WTC11 (cell line): Measurements from ENCODE around the gene LSM5. TPM values are rescaled to one million over a fixed set of nuclear protein-coding genes. Genes with fewer than 3 reads are reported as not detected.
A peak's percentile ranks its signal among the peaks of the same experiment; 100 is the strongest.

ENCODE experiments used
- ATAC-seq: fragments of 200-7000 bp; cut with Tn5 transposase; 2 replicates; pipeline ENCODE4 v1.10.0; 2021; ENCODE audit warnings: mild to moderate bottlenecking, moderate library complexity
- Bru-seq: library from RNA; stranded (reverse); fragments of 400-500 nt; gene quantifications from one replicate; lab custom pipeline; 2021; lab: Mats Ljungman, UMichigan
- CTCF ChIA-PET: fragments of 300-600 bp; sonication (Branson Sonifier 250); formaldehyde crosslinking; loops from one replicate; lab custom pipeline; 2021; ENCODE audit warnings: antibody characterized with exemption; lab: Charles Lee
- POLR2A ChIA-PET: fragments of 350-600 bp; sonication (Branson Sonifier 250); formaldehyde crosslinking; loops from one replicate; lab custom pipeline; 2021; ENCODE audit warnings: antibody characterized with exemption; lab: Charles Lee
- DNase-seq: peaks from one replicate; pipeline ENCODE4 v3.0.0; 2021; ENCODE audit warnings: low spot score
- H3K27ac Mint-ChIP-seq: 2 replicates; pipeline ENCODE4 v1.8.0; 2021; ENCODE audit warnings: mixed read lengths
- H3K27me3 Mint-ChIP-seq: 2 replicates; pipeline ENCODE4 v1.8.0; 2021; ENCODE audit warnings: low read depth, mild to moderate bottlenecking, moderate library complexity, mixed read lengths
- H3K36me3 Mint-ChIP-seq: 2 replicates; pipeline ENCODE4 v1.8.0; 2021; ENCODE audit warnings: mixed read lengths
- H3K4me1 Mint-ChIP-seq: 2 replicates; pipeline ENCODE4 v1.8.0; 2022; ENCODE audit warnings: mixed read lengths
- H3K4me3 Mint-ChIP-seq: 2 replicates; pipeline ENCODE4 v1.8.0; 2021; ENCODE audit warnings: mild to moderate bottlenecking, moderate library complexity, mixed read lengths
- H3K9me3 Mint-ChIP-seq: 2 replicates; pipeline ENCODE4 v1.8.0; 2021; ENCODE audit warnings: mixed read lengths
- CREM ChIP-seq: sonication (generic); formaldehyde crosslinking; IDR thresholded peaks from 2 replicates; pipeline ENCODE4 v1.8.1; 2022; ENCODE audit warnings: mild to moderate bottlenecking, missing genetic modification reagents, moderate library complexity
- CTCF ChIP-seq: fragments of 200-600 bp; IDR thresholded peaks from 2 replicates; pipeline ENCODE4 v1.8.0; 2022; ENCODE audit warnings: antibody characterized with exemption
- E2F4 ChIP-seq: sonication (generic); formaldehyde crosslinking; IDR thresholded peaks from 2 replicates; pipeline ENCODE4 v1.8.1; 2022; ENCODE audit warnings: low read depth, mild to moderate bottlenecking, moderate library complexity, missing genetic modification reagents, borderline replicate concordance
- ERG ChIP-seq: fragments of 250-450 bp; sonication (Bioruptor Pico); IDR thresholded peaks from 2 replicates; pipeline ENCODE4 v1.8.0; 2021; ENCODE audit warnings: mild to moderate bottlenecking
- FOXK1 ChIP-seq: sonication (generic); formaldehyde crosslinking; IDR thresholded peaks from 2 replicates; pipeline ENCODE4 v1.8.0; 2022; ENCODE audit warnings: mild to moderate bottlenecking, moderate library complexity, missing genetic modification reagents
- FOXP4 ChIP-seq: sonication (generic); formaldehyde crosslinking; IDR thresholded peaks from 2 replicates; pipeline ENCODE4 v1.8.0; 2022; ENCODE audit warnings: mild to moderate bottlenecking, missing genetic modification reagents
- GABPB1 ChIP-seq: sonication (generic); formaldehyde crosslinking; IDR thresholded peaks from 2 replicates; pipeline ENCODE4 v1.8.1; 2023; ENCODE audit warnings: mild to moderate bottlenecking, missing genetic modification reagents
- GRHL2 ChIP-seq: fragments of 250-450 bp; sonication (Bioruptor Pico); IDR thresholded peaks from 2 replicates; pipeline ENCODE4 v1.8.0; 2022; ENCODE audit warnings: mild to moderate bottlenecking, moderate library complexity; ENCODE audit not compliant: insufficient replicate concordance, severe bottlenecking
- JUN ChIP-seq: sonication (generic); formaldehyde crosslinking; IDR thresholded peaks from 2 replicates; pipeline ENCODE4 v1.8.0; 2023; ENCODE audit warnings: mild to moderate bottlenecking, missing genetic modification reagents
- KAT7 ChIP-seq: sonication (generic); formaldehyde crosslinking; IDR thresholded peaks from 2 replicates; pipeline ENCODE4 v1.8.1; 2023; ENCODE audit warnings: missing genetic modification reagents, mild to moderate bottlenecking, borderline replicate concordance
- NFYB ChIP-seq: sonication (generic); formaldehyde crosslinking; conservative IDR thresholded peaks from 2 replicates; pipeline ENCODE4 v1.8.0; 2022; ENCODE audit warnings: low read depth, missing genetic modification reagents
- NR1H2 ChIP-seq: sonication (generic); formaldehyde crosslinking; IDR thresholded peaks from 2 replicates; pipeline ENCODE4 v1.9.0; 2021; ENCODE audit warnings: mild to moderate bottlenecking, moderate library complexity, missing genetic modification reagents
- OVOL2 ChIP-seq: fragments of 250-450 bp; sonication (Bioruptor Pico); IDR thresholded peaks from 2 replicates; pipeline ENCODE4 v1.9.0; 2021; ENCODE audit warnings: mild to moderate bottlenecking, borderline replicate concordance
- PRRX2 ChIP-seq: fragments of 250-450 bp; sonication (Bioruptor Pico); IDR thresholded peaks from 2 replicates; pipeline ENCODE4 v1.8.0; 2021; ENCODE audit warnings: mild to moderate bottlenecking
- SMAD3 ChIP-seq: sonication (generic); formaldehyde crosslinking; IDR thresholded peaks from 2 replicates; pipeline ENCODE4 v1.8.0; 2022; ENCODE audit warnings: missing genetic modification reagents, mild to moderate bottlenecking, borderline replicate concordance
- TEAD4 ChIP-seq: sonication (generic); formaldehyde crosslinking; IDR thresholded peaks from 2 replicates; pipeline ENCODE4 v1.8.0; 2022; ENCODE audit warnings: mild to moderate bottlenecking, missing genetic modification reagents
- ZBTB21 ChIP-seq: sonication (generic); formaldehyde crosslinking; IDR thresholded peaks from 2 replicates; pipeline ENCODE4 v1.8.1; 2023; ENCODE audit warnings: mild to moderate bottlenecking, missing genetic modification reagents, borderline replicate concordance
- ZNF232 ChIP-seq: sonication (generic); formaldehyde crosslinking; IDR thresholded peaks from 2 replicates; pipeline ENCODE4 v1.8.0; 2022; ENCODE audit warnings: mild to moderate bottlenecking, missing genetic modification reagents
- ZNF263 ChIP-seq: sonication (generic); formaldehyde crosslinking; IDR thresholded peaks from 2 replicates; pipeline ENCODE4 v1.8.1; 2022; ENCODE audit warnings: low read depth, mild to moderate bottlenecking, moderate library complexity, missing genetic modification reagents
- long read RNA-seq, 3 experiments: library from RNA in 1 of 3; library from capped mRNA in 1 of 3; library from polyadenylated mRNA in 1 of 3; unstranded in 2 of 3; stranded (forward) in 1 of 3; transcript quantifications; one replicate each; pipeline ENCODE4 v2.0.0, GENCODE V29; 2021
- total RNA-seq: library from RNA; stranded (reverse); gene quantifications from 3 replicates; pipeline ENCODE4 v1.2.3, GENCODE V29; 2021
- TF ChIP-seq, protein P1 (sequence below): sonication (generic); formaldehyde crosslinking; IDR thresholded peaks from 2 replicates; pipeline ENCODE4 v1.8.1; 2023; ENCODE audit warnings: mild to moderate bottlenecking, missing genetic modification reagents, moderate library complexity
- TF ChIP-seq, protein P2 (sequence below): sonication (generic); formaldehyde crosslinking; IDR thresholded peaks from 2 replicates; pipeline ENCODE4 v1.8.0; 2022; ENCODE audit warnings: mild to moderate bottlenecking, missing genetic modification reagents
- TF ChIP-seq, protein P3 (sequence below): sonication (generic); formaldehyde crosslinking; conservative IDR thresholded peaks from 2 replicates; pipeline ENCODE4 v1.8.1; 2022; ENCODE audit warnings: mild to moderate bottlenecking, missing genetic modification reagents
- TF ChIP-seq, protein P4 (sequence below): sonication (generic); formaldehyde crosslinking; IDR thresholded peaks from 2 replicates; pipeline ENCODE4 v1.8.1; 2022; ENCODE audit warnings: mild to moderate bottlenecking, missing genetic modification reagents, moderate library complexity, borderline replicate concordance

LSM5 gene
- total RNA-seq = 89.3 to 96.1 TPM (median 89.5 TPM) in 3 replicates
- Bru-seq, nascent RNA = percentile 92 among the genes with signal in this experiment
- long read RNA-seq, experiment 1, transcript LSM5-208 (5 exons, 2,258 nt) = major isoform, 164 of 186 reads
- long read RNA-seq, experiment 1, partial matches to known transcripts = 0 of 186 reads
- long read RNA-seq, experiment 1, other reads (novel, unspliced or antisense) = 9 of 186 reads
- long read RNA-seq, experiment 2, transcript LSM5-208 (5 exons, 2,258 nt) = major isoform, 122 of 205 reads
- long read RNA-seq, experiment 2, partial matches to known transcripts = 23 of 205 reads
- long read RNA-seq, experiment 2, other reads (novel, unspliced or antisense) = 45 of 205 reads
- long read RNA-seq, experiment 3, transcript LSM5-208 (5 exons, 2,258 nt) = major isoform, 25 of 37 reads
- long read RNA-seq, experiment 3, partial matches to known transcripts = 0 of 37 reads
- long read RNA-seq, experiment 3, other reads (novel, unspliced or antisense) = 6 of 37 reads

- ChIA-PET CTCF (interaction anchor here (1.0 to 1.3 kb wide), 2 partner anchors 11 to 112 kb away, joined by 3 to 6 read pairs; no protein-coding TSS in a partner anchor), POLR2A (no interaction called here)
- H3K36me3 Mint-ChIP-seq = peaks cover 28% of the 10 kb centered on the region
- peak within 1 kb of the TSS; percentile 96 for H3K4me3 Mint-ChIP-seq
- peak within 1 kb of the TSS; percentile 93 for H3K27ac Mint-ChIP-seq
- DNase-seq (peak; percentile 84), ATAC-seq (peak; percentile 75)
- peaks cover 12% of the 10 kb centered on the region for H3K4me1 Mint-ChIP-seq
- no peaks in the 10 kb centered on the region for H3K27me3 Mint-ChIP-seq
- no peaks in the 10 kb centered on the region for H3K9me3 Mint-ChIP-seq
- TF ChIP-seq PRRX2 (CRISPR knock-in tag) (no peak), OVOL2 (CRISPR knock-in tag) (no peak), KAT7 (CRISPR knock-in tag) (peak; percentile 90), JUN (CRISPR knock-in tag) (no peak; the same call in none of the 2 replicates), ERG (CRISPR knock-in tag) (no peak), ZNF232 (CRISPR knock-in tag) (peak; percentile 51; the same call in 1 of the 2 replicates), ZNF263 (CRISPR knock-in tag) (no peak), GABPB1 (CRISPR knock-in tag) (peak; percentile 86), TEAD4 (CRISPR knock-in tag) (peak; percentile 52; the same call in 1 of the 2 replicates), CTCF (no peak), ZBTB21 (no peak), FOXP4 (peak; percentile 73; the same call in 1 of the 2 replicates), NFYB (CRISPR knock-in tag) (no peak), GRHL2 (CRISPR knock-in tag) (no peak), CREM (peak; percentile 64), SMAD3 (CRISPR knock-in tag) (no peak), FOXK1 (CRISPR knock-in tag) (peak; percentile 93), E2F4 (CRISPR knock-in tag) (0 out of 2 replicates have a peak, but pooled peaks have one; percentile 37), NR1H2 (CRISPR knock-in tag) (no peak)
- TF ChIP-seq, protein P1, sequence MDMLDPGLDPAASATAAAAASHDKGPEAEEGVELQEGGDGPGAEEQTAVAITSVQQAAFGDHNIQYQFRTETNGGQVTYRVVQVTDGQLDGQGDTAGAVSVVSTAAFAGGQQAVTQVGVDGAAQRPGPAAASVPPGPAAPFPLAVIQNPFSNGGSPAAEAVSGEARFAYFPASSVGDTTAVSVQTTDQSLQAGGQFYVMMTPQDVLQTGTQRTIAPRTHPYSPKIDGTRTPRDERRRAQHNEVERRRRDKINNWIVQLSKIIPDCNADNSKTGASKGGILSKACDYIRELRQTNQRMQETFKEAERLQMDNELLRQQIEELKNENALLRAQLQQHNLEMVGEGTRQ (CRISPR knock-in tag) = peak; percentile 34; the same call in 1 of the 2 replicates
- TF ChIP-seq, protein P2, sequence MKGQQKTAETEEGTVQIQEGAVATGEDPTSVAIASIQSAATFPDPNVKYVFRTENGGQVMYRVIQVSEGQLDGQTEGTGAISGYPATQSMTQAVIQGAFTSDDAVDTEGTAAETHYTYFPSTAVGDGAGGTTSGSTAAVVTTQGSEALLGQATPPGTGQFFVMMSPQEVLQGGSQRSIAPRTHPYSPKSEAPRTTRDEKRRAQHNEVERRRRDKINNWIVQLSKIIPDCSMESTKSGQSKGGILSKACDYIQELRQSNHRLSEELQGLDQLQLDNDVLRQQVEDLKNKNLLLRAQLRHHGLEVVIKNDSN = peak; percentile 40; the same call in 1 of the 2 replicates
- TF ChIP-seq, protein P3, sequence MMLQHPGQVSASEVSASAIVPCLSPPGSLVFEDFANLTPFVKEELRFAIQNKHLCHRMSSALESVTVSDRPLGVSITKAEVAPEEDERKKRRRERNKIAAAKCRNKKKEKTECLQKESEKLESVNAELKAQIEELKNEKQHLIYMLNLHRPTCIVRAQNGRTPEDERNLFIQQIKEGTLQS (CRISPR knock-in tag) = no peak
- TF ChIP-seq, protein P4, sequence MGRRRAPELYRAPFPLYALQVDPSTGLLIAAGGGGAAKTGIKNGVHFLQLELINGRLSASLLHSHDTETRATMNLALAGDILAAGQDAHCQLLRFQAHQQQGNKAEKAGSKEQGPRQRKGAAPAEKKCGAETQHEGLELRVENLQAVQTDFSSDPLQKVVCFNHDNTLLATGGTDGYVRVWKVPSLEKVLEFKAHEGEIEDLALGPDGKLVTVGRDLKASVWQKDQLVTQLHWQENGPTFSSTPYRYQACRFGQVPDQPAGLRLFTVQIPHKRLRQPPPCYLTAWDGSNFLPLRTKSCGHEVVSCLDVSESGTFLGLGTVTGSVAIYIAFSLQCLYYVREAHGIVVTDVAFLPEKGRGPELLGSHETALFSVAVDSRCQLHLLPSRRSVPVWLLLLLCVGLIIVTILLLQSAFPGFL = no peak
Observed at GRCh38 chr7:32490127-32490796, at the start of gene LSM5. LSM5 (minus strand) TSS chr7:32490380; CDS start chr7:32490365, 15 bp downstream.
